Tibial nerve (tissue), 4 donors: ENCODE measurements around the gene PTPRB. TPM values are rescaled to one million over a fixed set of nuclear protein-coding genes. Genes with fewer than 3 reads are reported as not detected.

Experiments
- DNase-seq, 2 donors: peaks; one replicate each; pipeline ENCODE4 v3.0.0-alpha.2; 2019; ENCODE audit warnings: low spot score in 2 of 2
- H3K27ac ChIP-seq, 4 donors: fragments of 200-600 bp; sonication (generic) in 3 of 4; one replicate each; pipeline ENCODE4 v1.5.1; 2017 to 2019; ENCODE audit warnings: mild to moderate bottlenecking in 1 of 4
- H3K27me3 ChIP-seq, 2 donors: fragments of 200-600 bp; sonication (generic) in 1 of 2; one replicate each; pipeline versions ENCODE4 v1.5.1 to v1.6.0; 2017 to 2019
- H3K36me3 ChIP-seq, 3 donors: fragments of 200-600 bp; sonication (generic); one replicate each; pipeline ENCODE4 v1.5.1; 2018 to 2019
- H3K4me1 ChIP-seq, 4 donors: fragments of 200-600 bp; sonication (generic) in 3 of 4; one replicate each; pipeline ENCODE4 v1.5.1; 2017 to 2019
- H3K4me3 ChIP-seq, 4 donors: fragments of 200-600 bp; sonication (generic) in 3 of 4; one replicate each; pipeline ENCODE4 v1.5.1; 2017 to 2019; ENCODE audit warnings: mild to moderate bottlenecking in 1 of 4, moderate library complexity in 1 of 4
- H3K9me3 ChIP-seq, 4 donors: fragments of 200-600 bp; sonication (generic) in 3 of 4; one replicate each; pipeline ENCODE4 v1.5.1; 2017 to 2019
- EP300 ChIP-seq, 2 donors: sonication (generic); formaldehyde crosslinking; IDR thresholded peaks; one replicate each; pipeline ENCODE4 v1.6.1; 2017; ENCODE audit warnings: antibody characterized with exemption in 2 of 2, mild to moderate bottlenecking in 1 of 2
- POLR2A ChIP-seq, 2 donors: fragments of 450-650 bp; IDR thresholded peaks; one replicate each; pipeline ENCODE4 v1.6.1; 2017; ENCODE audit warnings: antibody characterized with exemption in 2 of 2, mild to moderate bottlenecking in 2 of 2, moderate library complexity in 2 of 2
- WGBS, 2 donors: methylation state at CpG; one replicate each; pipeline ENCODE4 v1.1.5; 2018; 5-methylcytosine and 5-hydroxymethylcytosine counted together
- total RNA-seq, 4 donors: library from RNA; depleted of rRNA; stranded (reverse); fragments of >200 nt; gene quantifications; one replicate each; pipeline ENCODE4 v1.1.0, GENCODE V29; 2016
- TF ChIP-seq, protein P1 (sequence below), 5 experiments: fragments of 200-600 bp in 3 of 5; fragments of 450-650 bp in 2 of 5; sonication (generic) in 3 of 5; IDR thresholded peaks; one replicate each; pipeline ENCODE4 v1.5.1; 2016 to 2019; ENCODE audit warnings: antibody characterized with exemption in 5 of 5, mild to moderate bottlenecking in 3 of 5, moderate library complexity in 2 of 5

PTPRB gene
- total RNA-seq, 4 donors from 2014 or later, result 14.4 to 62.6 (median 34.3) TPM

- no peaks in the 10 kb centered on the region for H3K4me1 ChIP-seq
- no peaks in the 10 kb centered on the region for H3K27me3 ChIP-seq
- no peaks in the 10 kb centered on the region for H3K9me3 ChIP-seq
- no peak overlapping the region for H3K4me3 ChIP-seq
- WGBS, 2 donors, result 81 to 88% methylated on average over 5 of the region's 5 CpGs
- H3K27ac ChIP-seq, result peak overlapping the region in 2 of 4 donors; percentile 82 to 83
- no peak for DNase-seq
- no peak for TF ChIP-seq POLR2A (IDR thresholded peaks at IDR 0.05)
- TF ChIP-seq EP300 (IDR thresholded peaks at IDR 0.05), result no peak
- TF ChIP-seq, protein P1, sequence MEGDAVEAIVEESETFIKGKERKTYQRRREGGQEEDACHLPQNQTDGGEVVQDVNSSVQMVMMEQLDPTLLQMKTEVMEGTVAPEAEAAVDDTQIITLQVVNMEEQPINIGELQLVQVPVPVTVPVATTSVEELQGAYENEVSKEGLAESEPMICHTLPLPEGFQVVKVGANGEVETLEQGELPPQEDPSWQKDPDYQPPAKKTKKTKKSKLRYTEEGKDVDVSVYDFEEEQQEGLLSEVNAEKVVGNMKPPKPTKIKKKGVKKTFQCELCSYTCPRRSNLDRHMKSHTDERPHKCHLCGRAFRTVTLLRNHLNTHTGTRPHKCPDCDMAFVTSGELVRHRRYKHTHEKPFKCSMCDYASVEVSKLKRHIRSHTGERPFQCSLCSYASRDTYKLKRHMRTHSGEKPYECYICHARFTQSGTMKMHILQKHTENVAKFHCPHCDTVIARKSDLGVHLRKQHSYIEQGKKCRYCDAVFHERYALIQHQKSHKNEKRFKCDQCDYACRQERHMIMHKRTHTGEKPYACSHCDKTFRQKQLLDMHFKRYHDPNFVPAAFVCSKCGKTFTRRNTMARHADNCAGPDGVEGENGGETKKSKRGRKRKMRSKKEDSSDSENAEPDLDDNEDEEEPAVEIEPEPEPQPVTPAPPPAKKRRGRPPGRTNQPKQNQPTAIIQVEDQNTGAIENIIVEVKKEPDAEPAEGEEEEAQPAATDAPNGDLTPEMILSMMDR (IDR thresholded peaks at IDR 0.05), result no peak
- H3K36me3 ChIP-seq, result peaks cover 0 to 9% (median 0%) of the 10 kb centered on the region in 3 donors
Measured at GRCh38 chr12:70559390-70559789, 77.8 kb downstream of the PTPRB start.

- H3K9me3 ChIP-seq, result no peaks in the 10 kb centered on the region
- 45 to 71% methylated on average over 4 of the region's 4 CpGs for WGBS, 2 donors
- peak overlapping the region in 1 of 4 donors; percentile 11 for H3K4me3 ChIP-seq
- peak in 1 of 2 donors; percentile 30 for TF ChIP-seq POLR2A (IDR thresholded peaks at IDR 0.05)
- TF ChIP-seq, protein P1 (IDR thresholded peaks at IDR 0.05), result no peak
- TF ChIP-seq EP300 (IDR thresholded peaks at IDR 0.05), result peak in 1 of 2 donors; percentile 73
- peaks cover 0 to 9% (median 0%) of the 10 kb centered on the region in 3 donors for H3K36me3 ChIP-seq
- H3K27ac ChIP-seq, result peak overlapping the region; percentile 50 to 83 (median 78)
- DNase-seq, result no peak
- H3K4me1 ChIP-seq, result no peaks in the 10 kb centered on the region
- no peaks in the 10 kb centered on the region for H3K27me3 ChIP-seq
Measured at GRCh38 chr12:70557583-70558191, 79.5 kb downstream of the PTPRB start.

GRCh38 chr12:70556179-70556869, 80.9 kb downstream of the PTPRB start:
- no peaks in the 10 kb centered on the region for H3K36me3 ChIP-seq
- H3K9me3 ChIP-seq, result no peaks in the 10 kb centered on the region
- no peaks in the 10 kb centered on the region for H3K4me1 ChIP-seq
- no peaks in the 10 kb centered on the region for H3K27me3 ChIP-seq
- peak overlapping the region in 3 of 4 donors; percentile 73 to 83 (median 82) for H3K27ac ChIP-seq
- WGBS, 2 donors, result 87 to 90% methylated on average over 5 of the region's 5 CpGs
- H3K4me3 ChIP-seq, result no peak overlapping the region
- TF ChIP-seq POLR2A (IDR thresholded peaks at IDR 0.05) (no peak), EP300 (IDR thresholded peaks at IDR 0.05) (no peak)
- TF ChIP-seq, protein P1 (IDR thresholded peaks at IDR 0.05), result no peak
- DNase-seq, result no peak

DNA sequence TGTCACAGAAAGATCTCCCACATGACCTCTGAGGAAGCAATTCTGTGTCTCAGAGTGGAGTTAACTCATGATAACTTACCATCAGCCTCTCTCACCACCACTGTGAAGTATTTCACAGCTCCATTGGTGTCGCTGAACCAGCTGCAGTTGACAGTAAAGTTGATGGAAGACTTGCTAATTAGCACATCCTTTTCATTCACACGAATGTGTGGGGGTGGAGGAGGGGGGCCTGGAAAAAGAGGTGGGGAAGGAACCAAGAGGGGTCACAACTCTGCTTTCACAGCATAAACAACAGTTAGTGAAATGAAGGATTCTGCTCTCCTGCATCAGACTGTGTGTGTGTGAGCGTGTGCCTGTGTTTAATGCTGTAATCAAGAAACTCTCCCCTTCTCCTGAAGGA, 82.1 kb downstream of the PTPRB start:
- H3K4me3 ChIP-seq, result no peak overlapping the region
- no peaks in the 10 kb centered on the region for H3K27me3 ChIP-seq
- no peaks in the 10 kb centered on the region for H3K36me3 ChIP-seq
- DNase-seq, result no peak
- WGBS, 2 donors, result 47 to 55% methylated on average over 3 of the region's 3 CpGs
- H3K4me1 ChIP-seq, result no peaks in the 10 kb centered on the region
- no peaks in the 10 kb centered on the region for H3K9me3 ChIP-seq
- H3K27ac ChIP-seq, result peak overlapping the region in 1 of 4 donors; percentile 83
- no peak for TF ChIP-seq POLR2A (IDR thresholded peaks at IDR 0.05)
- TF ChIP-seq, protein P1 (IDR thresholded peaks at IDR 0.05), result no peak
- TF ChIP-seq EP300 (IDR thresholded peaks at IDR 0.05), result no peak

GRCh38 chr12:70553391-70553859, 83.8 kb downstream of the PTPRB start:
- TF ChIP-seq POLR2A (IDR thresholded peaks at IDR 0.05) (no peak), EP300 (IDR thresholded peaks at IDR 0.05) (no peak)
- TF ChIP-seq, protein P1 (IDR thresholded peaks at IDR 0.05), result no peak
- WGBS, 2 donors, result 63 to 81% methylated on average over 2 of the region's 2 CpGs
- no peak overlapping the region for H3K4me3 ChIP-seq
- no peak overlapping the region for H3K27ac ChIP-seq
- no peaks in the 10 kb centered on the region for H3K4me1 ChIP-seq
- no peaks in the 10 kb centered on the region for H3K36me3 ChIP-seq
- H3K9me3 ChIP-seq, result no peaks in the 10 kb centered on the region
- H3K27me3 ChIP-seq, result peaks cover 0 to 2% of the 10 kb centered on the region in 2 donors
- no peak for DNase-seq
